PC-3 (cell line): Measurements from ENCODE around the gene PRKN.

Source experiments
- CTCF ChIP-seq: fragments of 300-600 bp; sonication (generic); conservative IDR thresholded peaks from 2 replicates; pipeline ENCODE4 v1.5.1; 2017; ENCODE audit warnings: antibody characterized with exemption, low read depth, mild to moderate bottlenecking, low read length
- EZH2 ChIP-seq: fragments of 300-600 bp; sonication (generic); IDR thresholded peaks from one replicate; pipeline ENCODE4 v1.6.1; 2017; ENCODE audit warnings: antibody characterized with exemption, mild to moderate bottlenecking, low read length; ENCODE audit not compliant: unreplicated experiment
- EZH2phosphoT487 ChIP-seq: fragments of 300-600 bp; sonication (generic); IDR thresholded peaks from 2 replicates; pipeline ENCODE4 v1.6.1; 2018; ENCODE audit warnings: mild to moderate bottlenecking, antibody characterized with exemption, low read length, borderline replicate concordance

- TF ChIP-seq CTCF, result no peak
- TF ChIP-seq EZH2phosphoT487, result no peak
- TF ChIP-seq EZH2, result no peak
Observed at GRCh38 chr6:161481786-161482516, 1245.6 kb downstream of the PRKN start.
